H9 (cell line): Measurements from ENCODE around the gene ANKRD11. TPM values are rescaled to one million over a fixed set of nuclear protein-coding genes. Genes with fewer than 3 reads are reported as not detected.
A peak's percentile ranks its signal among the peaks of the same experiment; 100 is the strongest.

Experiments
- DNase-seq: peaks from one replicate; pipeline ENCODE4 v3.0.0-alpha.2; 2017
- H2AFZ ChIP-seq: one replicate; pipeline ENCODE4 v1.6.1; 2013; ENCODE audit warnings: mild to moderate bottlenecking, low read length, control low read depth, moderate library complexity
- H2AK5ac ChIP-seq: 2 replicates; pipeline ENCODE4 v1.6.1; 2013; ENCODE audit warnings: low read length, control low read depth, mixed read lengths; ENCODE audit not compliant: insufficient read length
- H2BK120ac ChIP-seq: one replicate; pipeline ENCODE4 v1.6.1; 2013; ENCODE audit warnings: low read depth, mild to moderate bottlenecking, low read length, control low read depth, inconsistent platforms; ENCODE audit not compliant: poor library complexity, severe bottlenecking
- H2BK12ac ChIP-seq: 2 replicates; pipeline ENCODE4 v1.6.1; 2013; ENCODE audit warnings: low read length, control low read depth, mixed read lengths, low read depth; ENCODE audit not compliant: insufficient read length
- H2BK15ac ChIP-seq: 2 replicates; pipeline ENCODE4 v1.6.1; 2013; ENCODE audit warnings: low read depth, low read length, control low read depth
- H2BK20ac ChIP-seq: one replicate; pipeline ENCODE4 v1.6.1; 2013; ENCODE audit warnings: low read depth, mild to moderate bottlenecking, low read length, control low read depth, inconsistent platforms; ENCODE audit not compliant: poor library complexity, severe bottlenecking
- H2BK5ac ChIP-seq: 2 replicates; pipeline ENCODE4 v1.6.1; 2013; ENCODE audit warnings: low read length, control low read depth, mixed read lengths; ENCODE audit not compliant: insufficient read length
- H3K14ac ChIP-seq: 2 replicates; pipeline ENCODE4 v1.6.1; 2013; ENCODE audit warnings: low read length, control low read depth; ENCODE audit not compliant: insufficient read depth
- H3K18ac ChIP-seq: 2 replicates; pipeline ENCODE4 v1.6.1; 2013; ENCODE audit warnings: low read depth, mild to moderate bottlenecking, mixed read lengths, low read length, control low read depth; ENCODE audit not compliant: insufficient read length
- H3K23ac ChIP-seq: 2 replicates; pipeline ENCODE4 v1.6.1; 2013; ENCODE audit warnings: low read length, control low read depth, mixed read lengths, low read depth; ENCODE audit not compliant: insufficient read length
- H3K23me2 ChIP-seq: 2 replicates; pipeline ENCODE4 v1.6.1; 2013; ENCODE audit warnings: low read depth, mild to moderate bottlenecking, mixed read lengths, low read length, control low read depth; ENCODE audit not compliant: insufficient read length, poor library complexity, severe bottlenecking
- H3K27ac ChIP-seq: 2 replicates; pipeline ENCODE4 v1.5.1; 2013; ENCODE audit warnings: low read length, control low read depth, mixed read lengths, low read depth; ENCODE audit not compliant: insufficient read length
- H3K27me3 ChIP-seq: 2 replicates; pipeline ENCODE4 v1.6.1; 2013; ENCODE audit warnings: low read length, control low read depth, inconsistent platforms; ENCODE audit not compliant: insufficient read depth
- H3K4ac ChIP-seq: 2 replicates; pipeline ENCODE4 v1.6.1; 2013; ENCODE audit warnings: low read depth, mild to moderate bottlenecking, control low read depth, inconsistent platforms, low read length, moderate library complexity
- H3K4me1 ChIP-seq: 2 replicates; pipeline ENCODE4 v1.6.1; 2013; ENCODE audit warnings: low read length, control low read depth, inconsistent platforms; ENCODE audit not compliant: insufficient read depth
- H3K4me2 ChIP-seq: 2 replicates; pipeline ENCODE4 v1.6.1; 2013; ENCODE audit warnings: low read length, control low read depth, mixed read lengths; ENCODE audit not compliant: insufficient read length, insufficient read depth
- H3K56ac ChIP-seq: 2 replicates; pipeline ENCODE4 v1.6.1; 2013; ENCODE audit warnings: low read depth, mild to moderate bottlenecking, mixed read lengths, low read length, control low read depth; ENCODE audit not compliant: insufficient read length
- H3K79me1 ChIP-seq: 2 replicates; pipeline ENCODE4 v1.6.1; 2013; ENCODE audit warnings: low read depth, mild to moderate bottlenecking, moderate library complexity, low read length, control low read depth, inconsistent platforms; ENCODE audit not compliant: insufficient read depth, poor library complexity, severe bottlenecking
- H3K79me2 ChIP-seq: 2 replicates; pipeline ENCODE4 v1.6.1; 2013; ENCODE audit warnings: low read length, control low read depth, inconsistent platforms; ENCODE audit not compliant: insufficient read depth
- H3K9ac ChIP-seq: 2 replicates; pipeline ENCODE4 v1.6.1; 2013; ENCODE audit warnings: low read length, control low read depth, mixed read lengths; ENCODE audit not compliant: insufficient read length; ENCODE audit errors: extremely low read depth
- H3K9me3 ChIP-seq: one replicate; pipeline ENCODE4 v1.6.1; 2013; ENCODE audit warnings: low read depth, low read length, inconsistent platforms; ENCODE audit not compliant: control insufficient read depth
- H3T11ph ChIP-seq: one replicate; pipeline ENCODE4 v1.6.1; 2013; ENCODE audit warnings: mild to moderate bottlenecking, low read length, control low read depth, inconsistent platforms
- H4K20me1 ChIP-seq: one replicate; pipeline ENCODE4 v1.6.1; 2013; ENCODE audit not compliant: control insufficient read depth, insufficient read length, insufficient read depth
- H4K5ac ChIP-seq: 2 replicates; pipeline ENCODE4 v1.6.1; 2013; ENCODE audit warnings: low read depth, mild to moderate bottlenecking, mixed read lengths, low read length, control low read depth; ENCODE audit not compliant: insufficient read length
- H4K8ac ChIP-seq: replicated peaks from 2 replicates; pipeline ENCODE4 v1.6.1; 2013; ENCODE audit warnings: low read length, control low read depth, mixed read lengths, low read depth; ENCODE audit not compliant: insufficient read length
- H4K91ac ChIP-seq: 2 replicates; pipeline ENCODE4 v1.6.1; 2013; ENCODE audit warnings: low read depth, mild to moderate bottlenecking, moderate library complexity, mixed read lengths, low read length, control low read depth; ENCODE audit not compliant: insufficient read length
- H3K27ac Mint-ChIP-seq, 3 experiments: 2 replicates in 2 of 3; 3 replicates in 1 of 3; pipeline ENCODE4 v1.8.0; 2020 to 2021; ENCODE audit warnings: mixed read lengths in 3 of 3, mild to moderate bottlenecking in 1 of 3, moderate library complexity in 1 of 3
- H3K27me3 Mint-ChIP-seq: 2 replicates; pipeline ENCODE4 v1.8.0; 2021; ENCODE audit warnings: low read depth, mild to moderate bottlenecking, moderate library complexity, mixed read lengths
- H3K36me3 Mint-ChIP-seq, 3 experiments: 2 replicates in 2 of 3; 3 replicates in 1 of 3; pipeline ENCODE4 v1.8.0; 2020 to 2021; ENCODE audit warnings: low read depth in 3 of 3, mixed read lengths in 3 of 3; ENCODE audit not compliant: insufficient read depth in 1 of 3
- H3K4me1 Mint-ChIP-seq, 2 experiments: 2 replicates each; pipeline ENCODE4 v1.8.0; 2020; ENCODE audit warnings: mixed read lengths in 2 of 2
- H3K4me3 Mint-ChIP-seq, 2 experiments: 2 replicates in 1 of 2; 3 replicates in 1 of 2; pipeline ENCODE4 v1.8.0; 2020 to 2021; ENCODE audit warnings: mild to moderate bottlenecking in 2 of 2, mixed read lengths in 2 of 2, moderate library complexity in 1 of 2
- H3K9me3 Mint-ChIP-seq, 2 experiments: 2 replicates in 1 of 2; 3 replicates in 1 of 2; pipeline ENCODE4 v1.8.0; 2020; ENCODE audit warnings: mild to moderate bottlenecking in 2 of 2, mixed read lengths in 2 of 2, moderate library complexity in 1 of 2
- CTCF ChIP-seq: fragments of 200-600 bp; sonication (generic); conservative IDR thresholded peaks from 3 replicates; pipeline ENCODE4 v1.8.0; 2021; ENCODE audit warnings: antibody characterized with exemption, mild to moderate bottlenecking
- WGBS: extraction: QIAGEN DNeasy Blood & Tissue Kit; methylation state at CpG from one replicate; pipeline ENCODE4 v1.1.7; 2013; ENCODE audit warnings: missing lambda C conversion rate, low lambda C conversion rate, mixed read lengths; ENCODE audit not compliant: insufficient read length; ENCODE audit errors: extremely low coverage; 5-methylcytosine and 5-hydroxymethylcytosine counted together
- total RNA-seq: library from RNA; stranded (reverse); gene quantifications from 2 replicates; pipeline ENCODE4 v1.2.1, GENCODE V29; 2021

Gene ANKRD11
- total RNA-seq, 1 experiment from 2014 or later = 181 TPM

GRCh38 chr16:89309438-89310122 lies 180.8 kb downstream of the ANKRD11 start:
- H4K8ac ChIP-seq = no peak overlapping the region
- no peak overlapping the region for H4K91ac ChIP-seq
- H2AFZ ChIP-seq = no peak overlapping the region
- H4K5ac ChIP-seq = no peak overlapping the region
- H3K23ac ChIP-seq = no peak overlapping the region
- no CpG with 5 or more reads among the region's 16 CpGs for WGBS
- Mint-ChIP-seq H3K9me3 (no peaks in the 10 kb centered on the region), H3K27ac (peak overlapping the region in 2 of 3 experiments; percentile 14 to 68; a peak in 2 of 7 replicates), H3K36me3 (peaks cover 8 to 41% (median 27%) of the 10 kb centered on the region in 3 experiments; a peak in 6 of 7 replicates), H3K4me3 (no peak overlapping the region; a peak in 1 of 5 replicates), H3K27me3 (no peaks in the 10 kb centered on the region; the same call in 1 of the 2 replicates), H3K4me1 (peaks cover 15 to 18% of the 10 kb centered on the region in 2 experiments)
- H2AK5ac ChIP-seq = no peak overlapping the region
- H3K4me2 ChIP-seq = no peak overlapping the region
- peaks cover 4% of the 10 kb centered on the region for H3K79me1 ChIP-seq
- H3K27me3 ChIP-seq = no peaks in the 10 kb centered on the region
- H3K9ac ChIP-seq = no peak overlapping the region
- no peak overlapping the region for H2BK12ac ChIP-seq
- DNase-seq = no peak
- no peaks in the 10 kb centered on the region for H4K20me1 ChIP-seq
- H3K14ac ChIP-seq = no peak overlapping the region
- no peaks in the 10 kb centered on the region for H3K4me1 ChIP-seq
- H3K27ac ChIP-seq = no peak overlapping the region
- H3K56ac ChIP-seq = no peak overlapping the region
- H2BK120ac ChIP-seq = no peak overlapping the region
- no peaks in the 10 kb centered on the region for H3K9me3 ChIP-seq
- H3K23me2 ChIP-seq = no peaks in the 10 kb centered on the region
- no peak overlapping the region for H3T11ph ChIP-seq
- no peak for TF ChIP-seq CTCF
- H2BK20ac ChIP-seq = no peak overlapping the region
- H3K18ac ChIP-seq = no peak overlapping the region
- H3K79me2 ChIP-seq = peaks cover 38% of the 10 kb centered on the region; the same call in 1 of the 2 replicates
- no peak overlapping the region for H2BK5ac ChIP-seq
- no peak overlapping the region for H2BK15ac ChIP-seq
- no peak overlapping the region for H3K4ac ChIP-seq
